ENCODE results near the gene DNALI1. TPM values are rescaled to one million over a fixed set of nuclear protein-coding genes. Genes with fewer than 3 reads are reported as not detected.
"Not testable (repeated sequence)": the region's sequence is repeated elsewhere in the genome, so short reads cannot be mapped to it uniquely, and the experiment has no call there.

DNALI1 gene
- total RNA-seq, 4 donors from 2014 or later, result 10.4 to 15.7 (median 13.6) TPM

DNA sequence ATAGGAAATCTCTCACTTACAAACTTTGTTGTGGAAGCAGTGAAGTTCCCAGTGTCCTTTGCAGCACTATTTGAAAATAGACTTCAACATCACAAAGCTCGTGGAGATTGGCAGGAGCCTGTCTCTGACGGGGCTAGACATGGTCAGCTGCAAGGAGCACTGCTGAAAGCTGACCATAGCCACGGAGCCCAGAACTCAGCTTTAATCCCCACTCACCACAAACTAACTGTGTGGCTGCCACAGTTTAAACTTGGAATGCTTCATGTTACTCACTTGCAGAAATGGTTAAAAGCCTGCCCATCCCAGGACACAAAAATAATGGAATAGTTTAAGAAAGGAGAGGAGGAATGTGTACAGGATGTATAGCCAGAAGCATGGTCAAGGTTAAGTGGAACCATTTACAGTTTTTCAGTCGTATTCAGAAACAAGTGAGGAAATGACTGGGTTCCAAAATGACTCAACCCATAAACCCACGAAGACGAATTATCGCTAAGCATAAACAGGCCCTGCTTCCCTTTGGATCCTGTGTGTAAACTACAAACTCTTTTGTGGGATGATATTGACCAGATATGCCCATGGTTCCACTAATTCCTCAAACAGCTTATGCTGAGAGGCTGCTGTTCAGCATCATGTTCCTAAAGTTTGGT, 18.2 kb downstream of the DNALI1 start:
- Histone ChIP-seq H3K4me1 (no peaks in the 10 kb centered on the region), H3K27me3 (no peaks in the 10 kb centered on the region), H3K9me3 (no peaks in the 10 kb centered on the region), H3K36me3 (peaks cover 87 to 100% (median 96%) of the 10 kb centered on the region in 4 donors), H3K4me3 (no peak overlapping the region), H3K27ac (replicated peaks in 1 of 4) (no peak overlapping the region)
- no peak for TF ChIP-seq EP300 (IDR thresholded peaks at IDR 0.05)
- intact Hi-C loops (cut with DNase I), result no loop called here
- whole genome bisulfite sequencing, result 66% methylated on average over 7 of the region's 7 CpGs
- DNase-seq (ENCODE audit: extremely low spot score), result no peak

DNA sequence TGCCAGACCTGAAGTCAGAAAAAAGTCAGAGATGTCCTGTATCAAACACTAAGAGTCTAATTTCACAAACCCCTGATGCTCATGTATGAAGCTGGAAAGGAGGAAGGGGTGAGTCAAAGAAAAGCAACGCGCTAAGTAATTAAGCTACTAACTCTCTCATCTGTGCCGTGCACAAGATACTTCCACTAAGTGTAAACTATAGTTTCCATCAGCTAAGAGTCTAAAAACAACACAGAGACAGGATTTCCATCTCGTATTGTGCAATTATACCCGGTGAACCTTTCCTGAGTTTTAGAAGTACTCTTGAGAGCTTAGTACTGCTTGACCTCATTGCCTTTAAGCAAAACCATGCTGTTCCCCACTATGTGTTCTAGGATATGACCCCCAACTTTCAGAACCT, 19.0 kb downstream of the DNALI1 start:
- Histone ChIP-seq H3K9me3 (no peaks in the 10 kb centered on the region), H3K27ac (replicated peaks in 1 of 4) (no peak overlapping the region), H3K27me3 (no peaks in the 10 kb centered on the region), H3K36me3 (peaks cover 84 to 100% (median 96%) of the 10 kb centered on the region in 4 donors), H3K4me3 (no peak overlapping the region), H3K4me1 (no peaks in the 10 kb centered on the region)
- no peak for TF ChIP-seq POLR2AphosphoS5 (IDR thresholded peaks at IDR 0.05)
- intact Hi-C loops (cut with DNase I), result no loop called here
- WGBS, result 85% methylated on average over 5 of the region's 5 CpGs
- no peak for DNase-seq (ENCODE audit: extremely low spot score)

DNA sequence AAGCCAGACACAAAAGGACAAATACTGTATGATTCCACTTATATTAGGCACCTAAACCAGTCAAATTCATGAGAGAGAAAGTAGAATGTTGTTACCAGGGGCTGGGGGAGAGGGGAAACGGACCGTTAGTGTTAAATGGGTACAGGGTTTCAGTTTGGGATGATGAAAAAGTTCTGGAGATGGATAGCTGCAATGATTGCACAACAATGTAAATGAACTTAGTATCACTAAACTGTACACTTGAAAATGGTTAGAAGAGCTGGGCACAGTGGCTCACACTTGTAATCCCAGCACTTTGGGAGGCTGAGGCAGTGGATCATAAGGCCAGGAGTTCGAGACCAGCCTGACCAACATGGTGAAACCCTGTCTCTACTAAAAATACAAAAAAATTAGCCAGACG, 27.8 kb downstream of the DNALI1 start:
- 89% methylated on average over 4 of the region's 4 CpGs for WGBS
- H3K27ac ChIP-seq (replicated peaks in 1 of 4); DNase-seq (ENCODE audit: extremely low spot score); H3K9me3 ChIP-seq; H3K27me3 ChIP-seq; H3K4me3 ChIP-seq; intact Hi-C loops (cut with DNase I); H3K4me1 ChIP-seq: not testable (repeated sequence)
- H3K36me3 ChIP-seq, result peaks cover 58 to 99% (median 88%) of the 10 kb centered on the region in 4 donors

DNA sequence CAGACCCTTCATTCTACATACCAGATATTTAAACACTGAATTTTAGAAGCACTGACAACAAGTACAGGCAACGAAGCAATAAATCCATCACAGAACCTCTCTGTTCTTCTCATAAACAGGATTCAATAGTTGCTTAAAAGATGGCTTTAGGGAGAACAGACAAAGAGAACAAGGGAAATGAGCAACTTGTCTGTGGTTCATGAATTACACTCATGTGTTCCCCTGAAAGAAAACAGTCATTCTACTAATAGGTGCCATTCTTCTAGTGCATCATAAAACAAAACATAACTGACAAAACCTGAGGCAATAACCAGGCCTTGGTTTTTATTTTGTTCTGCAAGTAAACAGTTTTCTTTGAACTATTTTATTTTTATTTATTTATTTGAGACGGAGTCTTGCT, 32.2 kb downstream of the DNALI1 start:
- H3K27ac ChIP-seq (replicated peaks in 1 of 4), result no peak overlapping the region
- H3K4me1 ChIP-seq, result peaks cover 0 to 8% (median 4%) of the 10 kb centered on the region in 4 donors
- H3K36me3 ChIP-seq, result peaks cover 56 to 97% (median 87%) of the 10 kb centered on the region in 4 donors
- no peak for DNase-seq (ENCODE audit: extremely low spot score)
- intact Hi-C loops (cut with DNase I), result no loop called here
- TF ChIP-seq POLR2AphosphoS5 (IDR thresholded peaks at IDR 0.05), result no peak
- TF ChIP-seq POLR2A (IDR thresholded peaks at IDR 0.05; ENCODE audit: low read depth), result no peak
- TF ChIP-seq EP300 (IDR thresholded peaks at IDR 0.05), result no peak
- TF ChIP-seq, protein P1, sequence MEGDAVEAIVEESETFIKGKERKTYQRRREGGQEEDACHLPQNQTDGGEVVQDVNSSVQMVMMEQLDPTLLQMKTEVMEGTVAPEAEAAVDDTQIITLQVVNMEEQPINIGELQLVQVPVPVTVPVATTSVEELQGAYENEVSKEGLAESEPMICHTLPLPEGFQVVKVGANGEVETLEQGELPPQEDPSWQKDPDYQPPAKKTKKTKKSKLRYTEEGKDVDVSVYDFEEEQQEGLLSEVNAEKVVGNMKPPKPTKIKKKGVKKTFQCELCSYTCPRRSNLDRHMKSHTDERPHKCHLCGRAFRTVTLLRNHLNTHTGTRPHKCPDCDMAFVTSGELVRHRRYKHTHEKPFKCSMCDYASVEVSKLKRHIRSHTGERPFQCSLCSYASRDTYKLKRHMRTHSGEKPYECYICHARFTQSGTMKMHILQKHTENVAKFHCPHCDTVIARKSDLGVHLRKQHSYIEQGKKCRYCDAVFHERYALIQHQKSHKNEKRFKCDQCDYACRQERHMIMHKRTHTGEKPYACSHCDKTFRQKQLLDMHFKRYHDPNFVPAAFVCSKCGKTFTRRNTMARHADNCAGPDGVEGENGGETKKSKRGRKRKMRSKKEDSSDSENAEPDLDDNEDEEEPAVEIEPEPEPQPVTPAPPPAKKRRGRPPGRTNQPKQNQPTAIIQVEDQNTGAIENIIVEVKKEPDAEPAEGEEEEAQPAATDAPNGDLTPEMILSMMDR (IDR thresholded peaks at IDR 0.05), result no peak
- whole genome bisulfite sequencing, result 92% methylated on average over 2 of the region's 2 CpGs
- H3K27me3 ChIP-seq, result no peaks in the 10 kb centered on the region
- no peaks in the 10 kb centered on the region for H3K9me3 ChIP-seq
- H3K4me3 ChIP-seq, result no peak overlapping the region

DNA sequence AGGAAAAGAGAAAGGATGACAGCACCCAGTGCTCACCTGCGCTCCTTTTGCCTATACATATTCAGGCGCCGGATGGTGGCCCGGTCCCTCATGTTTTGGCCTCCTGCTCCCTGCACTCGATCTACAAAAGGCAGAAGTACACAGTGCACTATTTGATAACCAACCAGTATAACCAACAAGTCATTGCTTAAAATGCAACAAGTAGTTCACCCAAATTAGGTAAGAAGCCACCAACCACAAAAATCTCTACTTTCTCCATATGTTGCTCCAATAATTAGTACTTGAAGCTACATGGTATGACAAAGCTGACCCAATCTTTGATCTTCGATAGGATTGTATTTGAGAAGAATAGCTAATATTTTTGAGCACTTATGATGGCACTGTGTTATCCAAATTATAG, 37.0 kb downstream of the DNALI1 start:
- Histone ChIP-seq H3K4me3 (no peak overlapping the region), H3K36me3 (peaks cover 35 to 50% (median 49%) of the 10 kb centered on the region in 4 donors), H3K27me3 (no peaks in the 10 kb centered on the region), H3K4me1 (peaks cover 16 to 30% (median 24%) of the 10 kb centered on the region in 4 donors), H3K9me3 (no peaks in the 10 kb centered on the region), H3K27ac (replicated peaks in 1 of 4) (no peak overlapping the region)
- TF ChIP-seq POLR2A (IDR thresholded peaks at IDR 0.05; ENCODE audit: low read depth) (no peak), POLR2AphosphoS5 (IDR thresholded peaks at IDR 0.05) (no peak)
- WGBS, result 97% methylated on average over 6 of the region's 6 CpGs
- no peak for DNase-seq (ENCODE audit: extremely low spot score)
- intact Hi-C loops (cut with DNase I), result loop anchor here (10.0 kb wide), 2 partner anchors 79 to 211 kb away; partner anchors contain the start of genes C1orf122, MEAF6 and YRDC

DNA sequence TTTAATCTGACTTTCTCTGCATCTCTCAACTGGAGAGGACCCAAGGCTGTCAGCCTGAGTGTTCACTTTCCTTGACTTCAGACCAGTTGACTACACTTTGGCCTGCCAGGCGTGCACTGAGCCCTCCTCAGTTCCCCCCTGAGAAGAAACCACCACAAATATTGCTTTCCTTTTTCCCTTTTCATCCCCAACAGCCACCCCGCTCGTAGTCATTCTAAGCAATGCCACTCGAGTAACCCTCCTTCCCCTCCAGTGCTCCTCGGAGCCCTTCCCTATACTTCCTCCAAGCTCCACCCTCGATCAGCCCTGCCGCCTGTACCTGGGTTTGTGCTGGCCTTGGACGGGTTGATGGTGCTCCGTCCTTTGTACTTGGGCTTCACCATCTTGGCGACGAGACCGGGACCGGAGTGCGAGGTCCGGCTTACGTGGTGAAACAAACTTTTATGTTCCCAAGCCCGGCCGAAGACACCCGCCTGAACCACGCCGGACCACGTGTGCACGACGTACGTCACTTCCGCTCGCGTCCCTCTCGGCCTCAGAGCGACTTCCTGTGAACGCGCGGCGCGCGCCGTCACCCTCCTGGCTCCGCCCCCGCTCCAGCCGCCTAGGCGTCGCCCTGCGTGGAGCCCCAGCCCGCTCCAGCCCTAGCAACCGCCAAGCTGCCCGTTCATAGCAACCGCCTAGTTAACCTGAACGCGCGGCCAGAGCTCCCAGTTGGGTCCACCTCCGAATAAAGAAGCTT, 38.9 kb downstream of the DNALI1 start, which contains the start of gene GNL2:
Gene GNL2 (minus strand): TSS at position 498 of the 742 bp plus-strand sequence. CDS start 115 bp downstream, at position 383.
- Histone ChIP-seq H3K4me3 (peak within 1 kb of the TSS; percentile 74 to 86 (median 82)), H3K27ac (replicated peaks in 1 of 4) (peak within 1 kb of the TSS; percentile 80 to 88 (median 84)), H3K4me1 (peaks cover 16 to 30% (median 24%) of the 10 kb centered on the region in 4 donors), H3K27me3 (no peaks in the 10 kb centered on the region), H3K9me3 (no peaks in the 10 kb centered on the region), H3K36me3 (peaks cover 21 to 31% (median 30%) of the 10 kb centered on the region in 4 donors)
- TF ChIP-seq POLR2AphosphoS5 (IDR thresholded peaks at IDR 0.05) (peak; percentile 94 to 96), POLR2A (IDR thresholded peaks at IDR 0.05; ENCODE audit: low read depth) (peak; percentile 77), EP300 (IDR thresholded peaks at IDR 0.05) (no peak)
- TF ChIP-seq, protein P1 (IDR thresholded peaks at IDR 0.05), result peak in 1 of 3 experiments; percentile 28
- peak; percentile 99 for DNase-seq (ENCODE audit: extremely low spot score)
- WGBS, result under 1% methylated on average over 47 of the region's 51 CpGs
- intact Hi-C loops (cut with DNase I), result loop anchor here (10.0 kb wide), 2 partner anchors 81 to 209 kb away; partner anchors contain the start of genes C1orf122, MEAF6 and YRDC

Measured in esophagus muscularis mucosa (tissue), 4 donors.